GM21423 (cell line): Measurements from ENCODE around the gene PRX.
"Not testable (repeated sequence)": the region's sequence is repeated elsewhere in the genome, so short reads cannot be mapped to it uniquely, and the experiment has no call there.

Source experiments
- ATAC-seq: cut with Tn5 transposase; IDR thresholded peaks from one replicate; pipeline ENCODE4 v1.9.1; 2021; ENCODE audit warnings: mild to moderate bottlenecking, moderate library complexity; ENCODE audit not compliant: unreplicated experiment

Gene PRX

GRCh38 chr19:40390084-40390742 is 23.0 kb downstream of the PRX start, which contains the start of gene HIPK4:
TSS of gene HIPK4 (minus strand) at chr19:40390181. CDS start at chr19:40389902, 279 bp downstream.
- no peak for ATAC-seq

GRCh38 chr19:40389404-40390083 is 23.6 kb downstream of the PRX start:
- no peak for ATAC-seq

- no peak for ATAC-seq
These were observed 24.7 kb downstream of the PRX start for GRCh38 chr19:40388481-40388880.

- no peak for ATAC-seq
These were observed 26.0 kb downstream of the PRX start for GRCh38 chr19:40387155-40387554.

GRCh38 chr19:40383668-40384248 is 29.4 kb downstream of the PRX start:
- ATAC-seq = no peak

GRCh38 chr19:40381321-40381720 is 31.9 kb downstream of the PRX start:
- no peak for ATAC-seq

- ATAC-seq = no peak
These were observed 32.8 kb downstream of the PRX start for GRCh38 chr19:40380199-40381037.

GRCh38 chr19:40379446-40380198 is 33.6 kb downstream of the PRX start:
- no peak for ATAC-seq

GRCh38 chr19:40378509-40378908 is 34.7 kb downstream of the PRX start:
- no peak for ATAC-seq

- ATAC-seq = no peak
These were observed 35.2 kb downstream of the PRX start for GRCh38 chr19:40377876-40378385.

GRCh38 chr19:40376286-40376862 is 36.8 kb downstream of the PRX start:
- no peak for ATAC-seq

- no peak for ATAC-seq
These were observed 39.1 kb downstream of the PRX start for GRCh38 chr19:40374084-40374483.

GRCh38 chr19:40371802-40372122 is 41.4 kb downstream of the PRX start:
- no peak for ATAC-seq

GRCh38 chr19:40370997-40371801 is 42.0 kb downstream of the PRX start:
- ATAC-seq = no peak

GRCh38 chr19:40370253-40370652 is 42.9 kb downstream of the PRX start:
- ATAC-seq = not testable (repeated sequence)

- no peak for ATAC-seq
These were observed 43.4 kb downstream of the PRX start for GRCh38 chr19:40369797-40370196.

- no peak for ATAC-seq
These were observed 45.4 kb downstream of the PRX start for GRCh38 chr19:40367577-40368434.
